Activated T-helper 9 cell treated with anti-CD3 and anti-CD28 coated beads, Interleukin-2, amount 50 U/mL, for 16 hours (primary cell): Measurements from ENCODE around the gene PPIP5K1.
"Not testable (repeated sequence)": the region's sequence is repeated elsewhere in the genome, so short reads cannot be mapped to it uniquely, and the experiment has no call there.

Experiments used
- DNase-seq: peaks from one replicate; pipeline ENCODE4 v3.0.0-alpha.2; 2020; ENCODE audit warnings: low read depth

The PPIP5K1 gene

GRCh38 chr15:43545426-43545825 lies 44.6 kb downstream of the PPIP5K1 start:
- no peak for DNase-seq

GRCh38 chr15:43544266-43544665 lies 45.7 kb downstream of the PPIP5K1 start:
- DNase-seq = no peak

- no peak for DNase-seq
These were observed 48.2 kb downstream of the PPIP5K1 start for GRCh38 chr15:43541785-43542184.

- no peak for DNase-seq
These were observed 51.9 kb downstream of the PPIP5K1 start for GRCh38 chr15:43538091-43538490.

GRCh38 chr15:43534897-43535296 lies 55.1 kb downstream of the PPIP5K1 start:
- no peak for DNase-seq

GRCh38 chr15:43532826-43533225 lies 57.2 kb downstream of the PPIP5K1 start:
- not testable (repeated sequence) for DNase-seq

- no peak for DNase-seq
These were observed 58.9 kb downstream of the PPIP5K1 start for GRCh38 chr15:43531018-43531670.

GRCh38 chr15:43529587-43530345 lies 60.2 kb downstream of the PPIP5K1 start:
- no peak for DNase-seq

- no peak for DNase-seq
These were observed 60.9 kb downstream of the PPIP5K1 start for GRCh38 chr15:43529141-43529540.

GRCh38 chr15:43528542-43529007 lies 61.4 kb downstream of the PPIP5K1 start:
- DNase-seq = no peak

GRCh38 chr15:43527802-43528541 lies 62.0 kb downstream of the PPIP5K1 start:
- no peak for DNase-seq

GRCh38 chr15:43527016-43527801 lies 62.8 kb downstream of the PPIP5K1 start:
- no peak for DNase-seq

- DNase-seq = no peak
These were observed 63.6 kb downstream of the PPIP5K1 start for GRCh38 chr15:43526261-43526930.

GRCh38 chr15:43525131-43525530 lies 64.9 kb downstream of the PPIP5K1 start:
- DNase-seq = no peak

- no peak for DNase-seq
These were observed 65.7 kb downstream of the PPIP5K1 start for GRCh38 chr15:43524254-43524845.

- no peak for DNase-seq
These were observed 66.4 kb downstream of the PPIP5K1 start for GRCh38 chr15:43523646-43524045.

- DNase-seq = no peak
These were observed 67.8 kb downstream of the PPIP5K1 start for GRCh38 chr15:43522247-43522646.

- DNase-seq = no peak
These were observed 68.6 kb downstream of the PPIP5K1 start for GRCh38 chr15:43521419-43521818.

GRCh38 chr15:43520138-43520537 lies 69.9 kb downstream of the PPIP5K1 start:
- DNase-seq = no peak

GRCh38 chr15:43519196-43519595 lies 70.8 kb downstream of the PPIP5K1 start:
- no peak for DNase-seq

- DNase-seq = no peak
These were observed 71.7 kb downstream of the PPIP5K1 start for GRCh38 chr15:43518197-43518761.
